OCI-LY1 (cell line): ENCODE data around the gene ACYP2.
A peak's percentile ranks its signal among the peaks of the same experiment; 100 is the strongest.

Source experiments
- EZH2 ChIP-seq: fragments of 200-600 bp; sonication (generic), shearing (Covaris generic); IDR thresholded peaks from 2 replicates; pipeline ENCODE4 v1.8.0; 2017; ENCODE audit warnings: borderline replicate concordance, mixed run types, mild to moderate bottlenecking, antibody characterized with exemption, low read length, moderate library complexity, mixed read lengths
- TF ChIP-seq, protein P1 (sequence below): fragments of 200-600 bp; sonication (generic), shearing (Covaris generic); IDR thresholded peaks from 2 replicates; pipeline ENCODE4 v1.5.1; 2017; ENCODE audit warnings: mild to moderate bottlenecking, antibody characterized with exemption, low read length, moderate library complexity, mixed read lengths

DNA sequence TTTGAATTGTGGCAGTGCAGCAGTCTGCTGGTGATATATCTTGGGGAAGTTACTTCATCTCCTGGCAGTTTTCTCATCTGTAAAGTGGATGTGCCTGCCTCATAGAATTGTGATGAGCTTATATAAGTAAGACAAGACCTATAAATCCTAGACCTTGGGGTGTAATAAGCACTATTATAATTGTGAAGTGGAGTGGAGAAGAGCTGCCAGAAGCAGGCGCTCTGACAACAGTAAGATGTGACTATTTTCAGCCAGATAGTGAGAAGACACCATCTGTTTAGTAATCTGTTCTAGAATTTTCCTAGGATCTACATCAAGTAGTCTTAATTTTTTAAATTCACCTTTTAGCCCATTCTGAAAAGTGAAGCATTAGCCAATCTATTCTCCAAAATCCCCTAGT, 226.2 kb downstream of the ACYP2 start:
- TF ChIP-seq EZH2: no peak
- TF ChIP-seq, protein P1, sequence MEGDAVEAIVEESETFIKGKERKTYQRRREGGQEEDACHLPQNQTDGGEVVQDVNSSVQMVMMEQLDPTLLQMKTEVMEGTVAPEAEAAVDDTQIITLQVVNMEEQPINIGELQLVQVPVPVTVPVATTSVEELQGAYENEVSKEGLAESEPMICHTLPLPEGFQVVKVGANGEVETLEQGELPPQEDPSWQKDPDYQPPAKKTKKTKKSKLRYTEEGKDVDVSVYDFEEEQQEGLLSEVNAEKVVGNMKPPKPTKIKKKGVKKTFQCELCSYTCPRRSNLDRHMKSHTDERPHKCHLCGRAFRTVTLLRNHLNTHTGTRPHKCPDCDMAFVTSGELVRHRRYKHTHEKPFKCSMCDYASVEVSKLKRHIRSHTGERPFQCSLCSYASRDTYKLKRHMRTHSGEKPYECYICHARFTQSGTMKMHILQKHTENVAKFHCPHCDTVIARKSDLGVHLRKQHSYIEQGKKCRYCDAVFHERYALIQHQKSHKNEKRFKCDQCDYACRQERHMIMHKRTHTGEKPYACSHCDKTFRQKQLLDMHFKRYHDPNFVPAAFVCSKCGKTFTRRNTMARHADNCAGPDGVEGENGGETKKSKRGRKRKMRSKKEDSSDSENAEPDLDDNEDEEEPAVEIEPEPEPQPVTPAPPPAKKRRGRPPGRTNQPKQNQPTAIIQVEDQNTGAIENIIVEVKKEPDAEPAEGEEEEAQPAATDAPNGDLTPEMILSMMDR: peak; percentile 44
